ENCODE data around the gene OR56A4.

OR56A4 gene

GRCh38 chr11:5955586-5955985 lies 51.2 kb downstream of the OR56A4 start:
- no peak for TF ChIP-seq FOXP2 (optimal IDR thresholded peaks at IDR 0.05; ENCODE audit: borderline replicate concordance, extremely low read depth, extremely low read length, insufficient read depth)
- TF ChIP-seq SIN3A (IDR thresholded peaks at IDR 0.05; ENCODE audit: borderline replicate concordance, insufficient read depth, low read length), result no peak
- no peak for TF ChIP-seq TAF1 (IDR thresholded peaks at IDR 0.05; ENCODE audit: borderline replicate concordance, insufficient read depth, low read length)
- TF ChIP-seq POLR2AphosphoS5 (IDR thresholded peaks at IDR 0.05; ENCODE audit: low read depth, low read length), result no peak
- TF ChIP-seq REST (IDR thresholded peaks at IDR 0.05; ENCODE audit: insufficient read depth in 1 of 2, low read depth in 2 of 2, low read length in 2 of 2), result no peak
